C1 segment of cervical spinal cord (tissue), 14 donors: ENCODE measurements around the gene MON2.
A peak's percentile ranks its signal among the peaks of the same experiment; 100 is the strongest.
"Not testable (repeated sequence)": the region's sequence is repeated elsewhere in the genome, so short reads cannot be mapped to it uniquely, and the experiment has no call there.

ENCODE experiments used
- DNase-seq, 14 donors: peaks; one replicate each; lab custom pipeline; 2025; lab: John Stamatoyannopoulos, UW

Gene MON2

GRCh38 chr12:62552906-62553556, 86.4 kb downstream of the MON2 start:
- no peak for DNase-seq

- not testable (repeated sequence) for DNase-seq
Measured at GRCh38 chr12:62559366-62559765, 92.7 kb downstream of the MON2 start.

- no peak for DNase-seq
Measured at GRCh38 chr12:62562846-62563245, 96.2 kb downstream of the MON2 start.

GRCh38 chr12:62575036-62575435, 108.4 kb downstream of the MON2 start:
- no peak for DNase-seq

GRCh38 chr12:62576503-62576902, 109.9 kb downstream of the MON2 start:
- no peak for DNase-seq

- DNase-seq, result no peak
Measured at GRCh38 chr12:62578726-62579125, 112.1 kb downstream of the MON2 start.

- DNase-seq, result peak in 4 of 14 donors; percentile 2 to 49 (median 4)
Measured at GRCh38 chr12:62581288-62582064, 114.8 kb downstream of the MON2 start.

GRCh38 chr12:62582065-62582366, 115.4 kb downstream of the MON2 start:
- no peak for DNase-seq

- DNase-seq, result no peak
Measured at GRCh38 chr12:62584619-62585018, 118.0 kb downstream of the MON2 start.

- no peak for DNase-seq
Measured at GRCh38 chr12:62586850-62587249, 120.2 kb downstream of the MON2 start.

- no peak for DNase-seq
Measured at GRCh38 chr12:62588916-62589315, 122.3 kb downstream of the MON2 start.

- DNase-seq, result no peak
Measured at GRCh38 chr12:62597253-62597652, 130.6 kb downstream of the MON2 start.

- DNase-seq, result no peak
Measured at GRCh38 chr12:62598846-62599245, 132.2 kb downstream of the MON2 start.

GRCh38 chr12:62599854-62600437, 133.3 kb downstream of the MON2 start:
- no peak for DNase-seq

- no peak for DNase-seq
Measured at GRCh38 chr12:62601765-62602164, 135.1 kb downstream of the MON2 start.

GRCh38 chr12:62602255-62603060, 135.8 kb downstream of the MON2 start:
- peak; percentile 56 to 99 (median 91) for DNase-seq

GRCh38 chr12:62603061-62603810, 136.6 kb downstream of the MON2 start:
- DNase-seq, result peak; percentile 61 to 95 (median 90)

GRCh38 chr12:62603811-62604098, 137.1 kb downstream of the MON2 start:
- DNase-seq, result no peak

- no peak for DNase-seq
Measured at GRCh38 chr12:62604373-62604772, 137.7 kb downstream of the MON2 start.

- DNase-seq, result no peak
Measured at GRCh38 chr12:62604871-62605270, 138.2 kb downstream of the MON2 start.

GRCh38 chr12:62605981-62606380, 139.4 kb downstream of the MON2 start:
- no peak for DNase-seq

- DNase-seq, result no peak
Measured at GRCh38 chr12:62606654-62607053, 140.0 kb downstream of the MON2 start.
